HG03558 (cell line): ENCODE measurements around the gene TPM2.

Source experiments
- ATAC-seq: cut with Tn5 transposase; IDR thresholded peaks from one replicate; pipeline ENCODE4 v1.9.1; 2021; ENCODE audit warnings: moderate number of reproducible peaks; ENCODE audit not compliant: unreplicated experiment; ENCODE audit errors: extremely low read depth

Gene TPM2

DNA sequence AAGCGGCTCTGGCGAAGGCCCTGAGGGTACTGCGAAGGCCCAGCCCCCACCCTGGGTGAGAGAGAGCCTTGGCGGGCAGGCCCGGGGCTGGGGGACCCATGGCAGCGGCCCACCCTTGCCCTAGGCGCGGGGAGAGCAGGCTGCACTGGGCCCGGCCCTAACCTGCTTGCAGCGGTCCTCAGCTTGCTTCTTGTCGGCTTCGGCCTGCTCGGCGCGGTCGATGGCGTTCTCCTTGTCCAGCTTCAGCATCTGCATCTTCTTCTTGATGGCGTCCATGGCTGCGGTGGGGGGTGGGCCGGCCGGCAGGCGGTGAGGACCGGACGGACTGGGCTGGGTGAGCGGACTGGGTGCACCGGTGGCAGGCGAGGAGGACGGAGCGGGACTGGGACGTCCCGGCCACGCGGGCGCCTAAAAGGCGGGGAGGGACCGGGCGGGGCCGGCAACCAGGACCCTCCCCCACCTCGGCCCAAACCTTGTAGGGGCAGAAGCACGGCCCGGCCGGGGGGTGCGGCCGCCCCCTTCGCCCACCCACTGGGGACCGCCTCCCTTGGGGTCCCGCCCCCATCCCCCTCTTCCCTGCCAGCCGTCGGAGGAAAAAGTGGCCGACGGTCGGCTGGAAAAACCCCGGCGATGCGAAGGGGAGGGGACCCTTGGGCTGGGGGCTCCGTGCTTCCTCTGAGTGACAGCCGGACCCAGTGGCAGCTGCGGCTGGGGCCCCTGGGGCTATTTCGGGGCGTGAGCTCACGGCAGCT, at the start of gene TPM2:
TSS of gene TPM2 (minus strand) at position 384 of the 752 bp plus-strand sequence. CDS start at position 276, 108 bp downstream.
- no peak for ATAC-seq

DNA sequence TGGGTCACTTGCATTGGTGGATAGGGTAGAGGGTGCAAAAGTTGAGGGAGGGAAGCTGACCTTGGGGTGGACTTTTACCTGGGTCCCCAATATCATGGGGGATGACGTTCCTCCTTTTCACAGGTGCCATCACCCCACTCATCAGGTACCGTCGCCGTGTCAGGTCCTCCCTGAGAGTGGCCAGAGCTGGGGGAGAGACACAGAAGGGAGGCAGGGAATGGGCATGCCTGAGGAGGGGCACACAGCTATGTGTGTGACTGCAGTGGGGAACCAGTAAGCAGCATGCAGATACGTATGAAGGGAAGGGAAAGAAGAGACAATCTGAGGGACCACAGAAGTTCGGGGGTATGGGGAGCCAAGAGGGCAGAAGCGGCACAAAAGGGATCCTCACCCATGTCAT, 49.2 kb upstream of the TPM2 start:
- no peak for ATAC-seq

DNA sequence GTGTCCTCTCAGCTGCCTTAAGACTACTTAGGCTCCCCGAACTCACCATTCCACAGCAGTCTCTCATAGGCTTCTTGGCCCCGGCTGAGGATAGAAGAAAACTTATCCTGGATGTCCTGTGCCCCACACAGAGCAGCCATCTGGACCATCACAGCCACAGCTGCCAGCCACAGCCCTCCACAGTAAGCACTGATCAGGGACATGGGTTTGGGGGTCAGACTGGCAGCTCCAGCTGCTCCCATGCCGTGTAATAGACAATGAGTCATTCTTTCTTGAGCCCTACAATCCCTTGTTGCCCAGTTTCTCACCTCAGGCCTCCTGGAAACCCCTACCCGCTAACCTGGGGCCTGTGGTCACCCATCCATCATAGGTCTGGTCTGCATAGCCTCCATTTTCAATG, 48.5 kb upstream of the TPM2 start:
- no peak for ATAC-seq

DNA sequence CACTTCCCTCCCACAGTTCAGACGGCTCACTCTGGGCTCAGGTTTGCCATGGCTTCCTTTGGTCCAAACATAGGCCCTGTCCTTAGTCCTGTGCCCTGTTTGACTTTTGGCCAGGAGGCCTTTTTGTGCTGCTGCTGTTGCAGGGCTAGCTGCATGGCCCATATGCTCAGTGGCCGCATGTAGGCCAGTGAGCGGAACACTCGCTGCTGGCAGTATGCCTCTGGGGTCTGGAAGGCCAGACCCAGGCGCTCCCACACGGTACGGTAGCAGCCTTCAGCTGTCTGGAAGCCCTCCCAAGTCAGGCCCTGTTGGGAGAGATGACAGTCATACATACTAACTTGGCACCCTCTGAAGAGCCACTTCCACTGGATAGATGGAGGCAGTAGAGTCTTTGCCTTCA, 47.4 kb upstream of the TPM2 start:
- no peak for ATAC-seq

DNA sequence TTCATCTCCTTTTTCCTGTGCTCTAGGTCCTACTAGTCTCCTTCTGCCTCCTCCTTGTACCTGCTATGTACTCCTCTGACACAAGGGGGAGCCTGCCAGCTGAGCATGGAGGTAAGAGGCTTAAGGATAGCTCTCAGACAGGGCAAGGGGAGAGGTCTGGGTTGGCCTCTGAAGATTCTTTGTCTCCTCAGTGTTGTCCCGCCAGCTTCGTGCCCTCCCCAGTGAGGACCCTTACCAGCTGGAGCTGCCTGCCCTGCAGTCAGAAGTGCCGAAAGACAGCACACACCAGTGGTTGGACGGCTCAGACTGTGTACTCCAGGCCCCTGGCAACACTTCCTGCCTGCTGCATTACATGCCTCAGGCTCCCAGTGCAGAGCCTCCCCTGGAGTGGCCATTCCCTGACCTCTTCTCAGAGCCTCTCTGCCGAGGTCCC, 46.5 kb upstream of the TPM2 start:
- no peak for ATAC-seq

DNA sequence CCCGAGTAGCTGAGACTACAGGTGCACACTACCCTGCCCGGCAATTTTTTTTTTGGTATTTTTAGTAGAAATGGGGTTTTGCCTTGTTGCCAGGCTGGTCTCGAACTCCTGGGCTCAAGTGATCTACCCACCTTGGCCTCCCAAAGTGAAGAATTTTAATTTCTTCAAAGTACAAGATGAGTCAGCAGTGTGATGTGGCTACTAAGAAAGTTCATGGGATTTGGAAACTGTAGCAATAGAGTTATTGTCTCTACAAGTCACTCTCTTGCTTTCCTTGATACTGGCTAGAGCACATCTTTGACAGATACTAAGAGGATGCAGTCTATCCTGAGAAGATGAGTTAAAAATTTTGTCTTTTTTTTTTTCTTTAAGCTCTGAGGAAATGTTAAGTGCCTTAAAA, 44.4 kb upstream of the TPM2 start:
- ATAC-seq: no peak

DNA sequence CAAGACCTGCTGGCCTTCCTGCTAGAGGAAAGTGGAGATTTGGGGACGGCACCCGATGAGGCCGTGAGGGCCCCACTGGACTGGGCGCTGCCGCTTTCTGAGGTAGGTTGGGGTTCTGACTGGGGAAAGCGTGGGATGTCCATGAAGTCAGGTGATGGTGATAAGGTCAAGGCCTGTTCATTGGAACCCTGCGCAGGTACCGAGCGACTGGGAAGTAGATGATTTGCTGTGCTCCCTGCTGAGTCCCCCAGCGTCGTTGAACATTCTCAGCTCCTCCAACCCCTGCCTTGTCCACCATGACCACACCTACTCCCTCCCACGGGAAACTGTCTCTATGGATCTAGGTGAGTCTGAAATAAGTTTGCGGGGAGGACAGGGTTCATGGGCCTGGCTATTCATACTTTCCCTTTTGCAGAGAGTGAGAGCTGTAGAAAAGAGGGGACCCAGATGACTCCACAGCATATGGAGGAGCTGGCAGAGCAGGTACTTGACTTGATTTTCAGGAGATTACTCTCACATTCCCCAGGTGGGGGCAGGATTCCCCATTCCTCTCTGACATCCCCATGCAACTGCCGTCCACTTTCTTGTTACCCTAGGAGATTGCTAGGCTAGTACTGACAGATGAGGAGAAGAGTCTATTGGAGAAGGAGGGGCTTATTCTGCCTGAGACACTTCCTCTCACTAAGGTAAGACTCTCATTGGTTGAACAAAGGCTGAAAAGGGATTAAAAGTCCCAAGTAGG, 43.2 kb upstream of the TPM2 start:
- ATAC-seq: no peak

DNA sequence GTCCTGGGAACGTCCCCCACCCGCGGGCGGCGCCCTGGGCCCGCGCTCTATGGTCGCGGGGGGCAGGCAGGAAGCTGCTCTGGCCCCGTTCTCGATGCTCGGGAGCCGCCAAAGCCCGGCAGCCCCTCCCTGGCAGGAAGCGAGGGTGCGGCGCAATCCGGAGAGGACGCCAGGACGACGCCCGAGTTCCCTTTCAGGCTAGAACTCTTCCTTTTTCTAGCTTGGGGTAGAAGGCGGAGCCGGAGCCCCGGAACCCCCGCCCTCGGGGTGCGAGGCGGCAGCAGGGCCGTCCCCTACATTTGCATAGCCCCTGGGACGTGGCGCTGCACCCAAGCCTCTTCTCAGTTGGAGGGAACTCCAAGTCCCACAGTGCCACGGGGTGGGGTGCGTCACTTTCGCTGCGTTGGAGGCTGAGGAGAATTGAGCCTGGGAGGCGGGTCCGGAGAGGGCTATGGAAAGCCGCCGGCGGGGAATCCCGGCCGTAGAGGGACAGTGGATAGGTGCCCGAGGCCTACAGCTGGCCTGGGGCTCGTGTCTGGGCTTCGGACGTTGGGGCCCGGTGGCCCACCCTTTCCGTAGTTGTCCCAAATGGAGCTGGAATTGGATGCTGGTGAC, 42.6 kb upstream of the TPM2 start, which contains the start of the genes CREB3 and TLN1:
TSS of gene CREB3 (plus strand) at position 482 of the 615 bp plus-strand sequence. CDS start at position 589, 107 bp downstream.
TSS of gene TLN1 (minus strand) at position 11 of the 615 bp plus-strand sequence. CDS start 6,501 bp downstream, outside the sequence.
- ATAC-seq: peak; percentile 56

DNA sequence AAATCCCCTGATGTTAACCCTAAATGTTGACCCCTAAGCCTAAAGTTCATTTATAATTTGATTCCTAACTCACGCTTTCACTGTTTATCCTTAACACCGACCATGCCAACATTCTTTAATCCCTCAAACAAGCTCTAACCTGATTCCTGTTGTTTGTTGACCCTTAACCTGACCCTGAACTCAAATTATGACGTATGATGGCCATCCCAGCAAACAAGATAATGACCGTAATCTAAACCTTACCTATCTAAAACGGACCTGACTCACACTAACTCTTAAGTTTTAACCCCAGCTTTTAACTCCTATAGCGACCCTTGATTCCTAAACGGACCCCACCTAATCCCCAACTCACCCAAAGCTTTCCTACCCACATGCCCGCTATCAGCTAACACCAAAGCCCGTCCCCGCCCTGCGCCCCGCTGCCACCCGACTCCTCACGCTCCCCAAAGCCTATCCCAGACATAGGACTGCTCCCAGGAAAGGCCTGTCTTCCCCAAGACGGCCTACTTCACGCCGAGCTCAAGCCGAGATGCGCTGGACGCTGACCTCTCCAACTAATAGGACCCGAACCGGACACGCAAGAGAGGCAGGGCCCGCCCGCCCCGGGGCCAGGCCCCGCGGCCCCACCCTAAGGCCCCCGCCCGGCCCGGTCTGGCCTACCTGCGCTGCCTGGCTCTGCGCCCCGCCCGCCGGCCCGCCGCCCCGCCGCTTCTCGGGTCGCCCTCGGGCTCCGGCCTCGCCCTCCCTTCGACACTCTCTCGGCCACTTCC, 41.9 kb upstream of the TPM2 start:
- no peak for ATAC-seq

DNA sequence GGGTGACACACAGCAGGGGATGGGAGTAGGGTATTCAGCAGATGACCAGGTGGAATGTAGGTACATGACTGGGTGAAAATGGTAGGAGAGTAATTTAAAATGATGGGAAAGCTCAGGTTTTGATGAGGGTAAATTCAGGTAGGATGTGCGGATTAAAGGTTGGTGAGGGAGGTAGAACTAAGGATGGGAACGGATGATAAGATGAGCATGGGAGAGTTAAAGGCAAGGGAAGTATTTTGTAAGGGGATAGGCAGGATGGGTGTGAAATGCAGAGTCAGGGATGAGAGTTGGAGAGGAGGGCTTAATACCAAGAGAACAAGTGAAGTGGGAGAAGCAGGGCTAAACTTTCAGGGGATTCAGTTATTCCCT, 40.7 kb upstream of the TPM2 start:
- ATAC-seq: no peak

DNA sequence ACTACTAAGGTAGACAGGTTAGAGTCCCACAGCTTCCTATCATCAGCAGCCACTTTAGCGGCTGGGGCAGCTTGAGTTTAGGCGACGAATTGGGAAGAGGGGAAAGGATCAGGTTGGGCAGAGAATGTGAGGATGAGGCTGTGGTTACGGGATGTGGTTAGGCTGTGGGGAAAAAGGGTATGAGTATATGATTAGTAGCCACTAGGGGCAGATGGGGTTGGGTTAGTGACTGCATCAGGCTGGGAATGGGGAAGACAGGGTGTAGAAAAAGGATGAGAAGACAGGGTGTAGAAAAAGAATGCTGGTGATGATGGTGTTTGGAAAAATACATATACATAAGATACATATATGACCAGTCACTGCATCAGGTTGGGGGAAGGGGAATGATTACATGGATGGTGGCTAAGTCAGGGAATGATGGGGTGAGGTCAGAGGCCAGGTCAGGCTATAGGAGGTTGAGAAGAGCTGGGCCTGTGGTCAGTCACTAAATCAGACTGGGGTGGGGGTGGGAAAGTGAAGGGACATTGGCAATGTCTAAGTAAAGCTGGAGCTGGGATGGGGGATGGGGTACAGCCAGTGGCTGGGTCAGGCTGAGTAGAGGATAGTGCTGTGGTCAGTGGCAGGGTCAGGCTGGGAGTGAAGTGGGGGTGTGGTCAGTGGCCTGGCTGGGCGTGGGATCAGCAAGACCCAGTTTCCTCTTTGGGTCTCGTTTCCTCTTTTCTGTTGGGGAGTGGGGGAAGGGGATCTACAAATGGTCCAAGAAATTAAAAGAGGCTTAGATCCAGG, 40.2 kb upstream of the TPM2 start:
- no peak for ATAC-seq

DNA sequence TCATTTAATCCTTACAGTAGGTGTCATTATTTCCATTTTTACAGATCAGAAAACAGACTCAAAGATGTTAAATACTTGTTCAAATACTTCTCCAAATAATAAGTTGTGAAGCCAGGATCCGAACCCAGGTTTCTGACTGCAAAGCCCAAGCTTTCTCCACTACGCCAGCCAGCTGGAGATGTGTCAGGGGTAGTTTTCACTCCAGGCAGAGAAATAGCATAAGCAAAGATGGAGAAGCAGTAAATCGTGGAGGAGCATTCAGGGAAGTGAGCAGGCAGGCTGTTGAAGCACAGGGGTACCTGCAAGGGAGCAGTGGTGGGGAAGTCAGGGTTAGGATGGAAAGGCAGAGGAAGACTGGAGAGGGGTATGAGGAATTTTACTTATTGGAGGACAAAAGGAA, 39.4 kb upstream of the TPM2 start:
- ATAC-seq: no peak

DNA sequence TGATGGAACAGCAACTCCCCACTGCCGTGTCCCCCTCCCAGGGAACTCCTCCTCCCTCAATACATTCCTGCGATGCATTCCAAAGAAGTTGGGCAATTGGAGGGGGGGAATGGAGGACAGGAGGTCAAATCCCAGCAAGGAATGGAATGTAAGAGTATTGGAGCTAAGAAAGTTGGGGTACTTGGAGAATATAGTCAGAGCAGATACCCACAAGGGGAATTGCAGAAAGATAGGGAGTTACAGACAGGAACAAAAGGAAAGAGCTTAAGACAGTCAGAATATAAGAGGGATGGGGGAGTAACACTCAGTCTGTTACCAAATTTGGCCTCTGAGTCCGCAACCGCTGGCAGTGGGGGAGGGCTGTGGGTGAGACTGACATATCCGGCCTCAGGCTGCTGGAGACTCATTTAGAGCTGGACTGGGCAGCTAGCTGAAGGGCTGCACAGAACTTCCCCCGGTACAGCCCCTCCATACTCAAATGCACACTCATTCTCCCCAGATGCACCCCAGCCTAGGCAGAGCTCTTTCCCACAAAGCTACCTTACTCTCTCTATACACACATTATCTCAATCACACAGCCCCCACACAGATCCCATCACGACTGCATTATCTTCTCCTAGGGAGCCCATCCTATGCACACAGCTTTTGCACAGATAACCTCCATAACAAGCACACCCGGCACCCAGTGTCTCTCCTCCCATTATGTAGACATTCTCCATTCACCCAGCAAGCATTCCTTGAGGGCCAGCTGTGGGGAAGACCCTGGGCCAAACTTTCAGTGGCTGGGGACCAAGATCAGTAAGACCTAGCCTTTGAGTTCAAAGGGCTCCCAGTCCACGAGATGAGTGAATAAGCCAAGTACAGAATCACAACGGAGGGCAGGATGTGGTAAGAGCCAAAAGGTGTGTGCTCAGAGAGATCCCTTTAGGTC, 38.6 kb upstream of the TPM2 start:
- ATAC-seq: no peak

DNA sequence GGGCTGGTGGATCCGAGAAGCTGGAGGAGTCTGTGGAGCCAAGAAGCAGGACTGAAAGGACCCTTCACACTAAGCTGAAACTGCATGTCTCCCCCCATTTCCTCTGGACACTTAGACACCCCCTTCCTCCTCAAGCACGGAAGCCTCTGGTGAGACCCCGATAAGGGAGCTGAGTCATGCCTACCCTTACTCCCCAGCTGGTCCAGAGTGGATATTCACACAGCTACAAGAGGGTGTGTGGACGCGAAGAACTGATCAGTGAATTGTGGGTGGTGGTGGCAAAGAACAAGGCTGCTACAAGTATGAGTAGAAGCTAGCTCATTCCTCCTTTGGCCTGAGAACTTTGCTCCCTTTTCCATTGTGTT, 37.9 kb upstream of the TPM2 start:
- ATAC-seq: no peak

DNA sequence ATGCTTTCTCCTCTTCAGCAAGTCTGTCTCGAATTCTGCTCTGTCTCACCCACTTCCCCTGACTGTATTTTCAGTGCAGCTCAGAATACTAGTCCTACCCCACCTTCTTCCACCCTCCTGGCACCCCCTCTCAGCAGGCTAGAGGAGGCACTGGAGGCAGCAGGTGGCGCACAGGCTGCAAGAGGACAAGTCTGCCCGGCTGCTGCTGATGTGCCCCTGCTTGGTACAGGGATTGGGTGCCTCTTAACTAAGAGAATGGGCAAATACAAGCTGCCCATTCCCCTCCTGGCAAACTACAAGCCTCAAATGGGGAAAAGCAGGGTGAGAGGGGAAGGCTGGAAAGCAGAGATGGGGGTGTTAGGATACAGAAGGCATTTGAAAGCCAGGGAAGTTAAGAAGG, 37.2 kb upstream of the TPM2 start:
- no peak for ATAC-seq

DNA sequence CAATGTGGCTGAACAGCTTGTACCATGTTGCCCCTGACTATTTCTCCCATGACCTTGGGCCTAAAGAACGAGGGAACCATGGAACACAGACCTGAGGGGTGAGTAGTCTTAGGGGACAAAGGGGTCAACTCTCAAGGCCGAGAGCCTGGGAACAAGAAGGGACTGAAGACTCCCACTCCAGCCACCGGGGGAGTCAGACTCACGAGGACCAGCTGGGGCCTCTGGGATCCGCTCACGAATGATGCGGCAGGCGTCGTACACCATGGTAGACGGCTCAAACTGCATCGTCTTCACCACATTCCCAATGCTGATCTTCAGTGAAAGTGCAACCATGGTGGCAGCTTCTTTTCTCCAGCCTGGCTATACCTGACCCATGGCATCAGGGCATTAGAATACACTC, 35.6 kb upstream of the TPM2 start:
- ATAC-seq: no peak

DNA sequence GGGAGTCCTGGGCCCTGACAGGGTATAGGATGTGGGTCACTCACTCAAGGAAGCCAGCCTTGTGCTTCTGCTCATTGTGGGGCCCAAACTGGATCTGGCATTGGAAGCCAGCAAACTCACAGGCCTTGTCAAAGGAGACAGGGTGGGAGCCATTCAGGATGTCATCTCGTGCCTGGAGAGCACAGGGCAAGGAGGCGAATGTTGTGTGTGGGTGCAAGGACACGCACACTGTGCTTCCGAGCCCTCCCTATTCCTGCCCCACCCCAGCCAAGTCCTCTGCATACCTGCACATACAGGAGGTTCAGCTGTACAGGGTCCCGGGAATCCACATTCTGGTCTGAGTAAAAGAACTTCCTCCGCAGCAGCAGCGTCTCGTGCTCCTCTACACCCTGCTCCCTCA, 34.2 kb upstream of the TPM2 start:
- no peak for ATAC-seq

DNA sequence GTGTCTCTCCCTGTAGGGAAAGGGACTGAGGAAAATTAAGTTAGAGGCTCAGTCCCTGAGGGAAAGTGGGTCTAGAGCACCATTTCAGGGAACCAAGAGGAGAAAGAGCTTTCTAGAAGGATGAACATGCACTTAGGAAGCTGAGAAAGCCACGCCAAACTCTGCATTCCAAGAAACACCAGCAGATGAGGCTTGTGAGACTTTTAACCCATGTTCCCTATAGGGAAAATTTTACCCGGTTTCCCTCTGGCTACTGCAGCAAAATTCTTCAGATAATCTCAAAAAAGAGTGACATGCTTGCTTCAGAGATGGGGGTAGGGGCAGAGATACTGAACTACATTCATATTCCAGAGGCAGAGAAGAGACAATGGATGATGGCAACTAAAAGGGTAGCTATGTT, 33.7 kb upstream of the TPM2 start:
- ATAC-seq: no peak

DNA sequence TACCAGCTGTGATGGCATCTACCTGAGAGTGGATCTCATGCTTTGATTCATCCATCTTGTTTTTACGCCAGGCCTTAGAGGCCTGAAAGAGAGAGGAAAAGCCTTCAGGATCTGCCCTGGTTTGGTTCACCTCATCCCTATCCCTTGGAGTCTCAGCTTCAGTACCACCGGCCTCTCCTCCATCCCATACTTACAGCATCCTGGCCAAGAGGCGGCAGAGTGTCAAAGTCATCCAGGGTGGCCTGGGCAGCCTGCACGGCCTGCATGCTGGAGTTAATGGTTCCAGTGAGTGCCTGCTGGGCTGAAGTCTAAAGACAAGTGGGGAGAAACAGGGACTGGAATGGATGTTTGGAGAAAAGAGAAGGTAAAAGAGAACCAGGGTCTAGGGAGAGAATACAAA, 29.8 kb upstream of the TPM2 start:
- no peak for ATAC-seq
